Mesodermal cell (in vitro differentiated cells): Measurements from ENCODE around the gene AP1AR.
"Not testable (repeated sequence)": the region's sequence is repeated elsewhere in the genome, so short reads cannot be mapped to it uniquely, and the experiment has no call there.

Experiments
- H3K27ac ChIP-seq: 2 replicates; pipeline ENCODE4 v1.7.0; 2013; ENCODE audit warnings: mild to moderate bottlenecking, low read depth, low read length, moderate library complexity; ENCODE audit not compliant: severe bottlenecking
- H3K36me3 ChIP-seq: 2 replicates; pipeline ENCODE4 v1.7.1; 2013; ENCODE audit warnings: mild to moderate bottlenecking, low read length, moderate library complexity; ENCODE audit not compliant: control insufficient read depth, insufficient read depth
- H3K4me1 ChIP-seq: one replicate; pipeline ENCODE4 v1.7.1; 2013; ENCODE audit warnings: mild to moderate bottlenecking, low read length; ENCODE audit not compliant: insufficient read depth, control insufficient read depth, poor library complexity, severe bottlenecking
- H3K4me3 ChIP-seq: 2 replicates; pipeline ENCODE4 v1.7.0; 2013; ENCODE audit warnings: low read length, control low read depth, mild to moderate bottlenecking; ENCODE audit not compliant: insufficient read depth, poor library complexity, severe bottlenecking; ENCODE audit errors: extremely low read depth
- H3K9me3 ChIP-seq: 2 replicates; pipeline ENCODE4 v1.7.1; 2013; ENCODE audit warnings: mild to moderate bottlenecking, low read length, moderate library complexity; ENCODE audit not compliant: control insufficient read depth
- WGBS, 2 experiments: methylation state at CpG; one replicate each; pipeline ENCODE4 v1.1.5; 2013; ENCODE audit warnings: missing lambda C conversion rate in 2 of 2; ENCODE audit not compliant: insufficient coverage in 2 of 2; 5-methylcytosine and 5-hydroxymethylcytosine counted together

Gene AP1AR

GRCh38 chr4:112279882-112280315 lies 48.3 kb downstream of the AP1AR start:
- Histone ChIP-seq H3K9me3 (no peaks in the 10 kb centered on the region), H3K4me1 (peaks cover 11% of the 10 kb centered on the region), H3K27ac (no peak overlapping the region), H3K4me3 (no peak overlapping the region), H3K36me3 (no peaks in the 10 kb centered on the region)
- WGBS, 2 experiments, result 97 to 100% methylated on average over 2 to 5 of the region's 7 CpGs

- H3K4me3 ChIP-seq, result no peak overlapping the region
- no peak overlapping the region for H3K27ac ChIP-seq
- 54 to 94% methylated on average over 3 of the region's 5 CpGs for WGBS, 2 experiments
- peaks cover 15% of the 10 kb centered on the region for H3K4me1 ChIP-seq
- H3K36me3 ChIP-seq, result no peaks in the 10 kb centered on the region
- H3K9me3 ChIP-seq, result no peaks in the 10 kb centered on the region
Observed at GRCh38 chr4:112280386-112281056, 48.9 kb downstream of the AP1AR start.

- H3K27ac ChIP-seq, H3K9me3 ChIP-seq, H3K36me3 ChIP-seq, H3K4me3 ChIP-seq: not testable (repeated sequence)
- WGBS, 2 experiments, result no CpG with 5 or more reads among the region's 2 CpGs
- peaks cover 15% of the 10 kb centered on the region for H3K4me1 ChIP-seq
Observed at GRCh38 chr4:112281895-112282398, 50.4 kb downstream of the AP1AR start.

GRCh38 chr4:112282860-112283667 lies 51.5 kb downstream of the AP1AR start:
- H3K9me3 ChIP-seq, result no peaks in the 10 kb centered on the region
- no peak overlapping the region for H3K27ac ChIP-seq
- H3K4me3 ChIP-seq, result no peak overlapping the region
- peaks cover 15% of the 10 kb centered on the region for H3K4me1 ChIP-seq
- no peaks in the 10 kb centered on the region for H3K36me3 ChIP-seq
- 84 to 93% methylated on average over 2 to 4 of the region's 4 CpGs for WGBS, 2 experiments

- H3K27ac ChIP-seq, result no peak overlapping the region
- H3K9me3 ChIP-seq, result no peaks in the 10 kb centered on the region
- H3K36me3 ChIP-seq, result no peaks in the 10 kb centered on the region
- 65 to 70% methylated on average over 4 of the region's 6 CpGs for WGBS, 2 experiments
- no peak overlapping the region for H3K4me3 ChIP-seq
- peaks cover 15% of the 10 kb centered on the region for H3K4me1 ChIP-seq
Observed at GRCh38 chr4:112284166-112284565, 52.6 kb downstream of the AP1AR start.

GRCh38 chr4:112284662-112285411 lies 53.2 kb downstream of the AP1AR start:
- no peak overlapping the region for H3K27ac ChIP-seq
- WGBS, 2 experiments, result 55 to 58% methylated on average over 3 to 5 of the region's 15 CpGs
- peaks cover 10% of the 10 kb centered on the region for H3K4me1 ChIP-seq
- H3K36me3 ChIP-seq, result no peaks in the 10 kb centered on the region
- peak overlapping the region; percentile 60 for H3K4me3 ChIP-seq
- H3K9me3 ChIP-seq, result no peaks in the 10 kb centered on the region

GRCh38 chr4:112287258-112287989 lies 55.8 kb downstream of the AP1AR start:
- WGBS, 2 experiments, result 92 to 100% methylated on average over 4 to 7 of the region's 8 CpGs

GRCh38 chr4:112288455-112288854 lies 56.9 kb downstream of the AP1AR start:
- no peak overlapping the region for H3K4me3 ChIP-seq
- no peaks in the 10 kb centered on the region for H3K9me3 ChIP-seq
- no peaks in the 10 kb centered on the region for H3K36me3 ChIP-seq
- 40 to 68% methylated on average over 2 of the region's 3 CpGs for WGBS, 2 experiments
- H3K4me1 ChIP-seq, result peaks cover 8% of the 10 kb centered on the region
- no peak overlapping the region for H3K27ac ChIP-seq

More at GRCh38 chr4:112287258-112287989, 55.8 kb downstream of the AP1AR start:
- H3K9me3 ChIP-seq, result no peaks in the 10 kb centered on the region
- no peaks in the 10 kb centered on the region for H3K36me3 ChIP-seq
- peaks cover 8% of the 10 kb centered on the region for H3K4me1 ChIP-seq
- no peak overlapping the region for H3K27ac ChIP-seq
- no peak overlapping the region for H3K4me3 ChIP-seq

GRCh38 chr4:112289407-112290253 lies 58.0 kb downstream of the AP1AR start:
- H3K4me3 ChIP-seq, result no peak overlapping the region
- H3K4me1 ChIP-seq, result peaks cover 7% of the 10 kb centered on the region
- no peaks in the 10 kb centered on the region for H3K9me3 ChIP-seq
- no peaks in the 10 kb centered on the region for H3K36me3 ChIP-seq
- WGBS, 2 experiments, result 83 to 88% methylated on average over 8 to 10 of the region's 10 CpGs
- no peak overlapping the region for H3K27ac ChIP-seq
